ENCODE data around the gene IL15. TPM values are rescaled to one million over a fixed set of nuclear protein-coding genes. Genes with fewer than 3 reads are reported as not detected.

Gene IL15
- total and polyA plus RNA-seq, 2 experiments from 2014 or later: 2.3 to 3.7 TPM

GRCh38 chr4:141705747-141706377 lies 69.5 kb downstream of the IL15 start:
- H3K4me1 Mint-ChIP-seq: no peaks in the 10 kb centered on the region
- Histone ChIP-seq H3K36me3 (ENCODE audit: insufficient read depth) (no peaks in the 10 kb centered on the region), H3K4me3 (no peak overlapping the region), H3K4me1 (ENCODE audit: insufficient read depth) (no peaks in the 10 kb centered on the region), H3K9me2 (ENCODE audit: insufficient read depth) (no peaks in the 10 kb centered on the region), H4K20me1 (replicated peaks; ENCODE audit: insufficient read depth) (no peaks in the 10 kb centered on the region), H3K27me3 (ENCODE audit: insufficient read depth) (no peaks in the 10 kb centered on the region), H3K79me2 (replicated peaks; ENCODE audit: insufficient read depth) (no peaks in the 10 kb centered on the region), H3K27ac (ENCODE audit: low read depth) (no peak overlapping the region), H3K4me2 (no peak overlapping the region), H3F3A (replicated peaks; ENCODE audit: low read depth) (no peaks in the 10 kb centered on the region), H2AFZ (no peak overlapping the region)
- ATAC-seq (no peak), DNase-seq (ENCODE audit: low spot score) (no peak)
- H3K27ac Mint-ChIP-seq: no peak overlapping the region
- H3K27me3 Mint-ChIP-seq (ENCODE audit: insufficient read depth, low read depth, poor library complexity): peaks cover 3% of the 10 kb centered on the region
- no peak for TF ChIP-seq POLR2AphosphoS5 (IDR thresholded peaks at IDR 0.05; ENCODE audit: low read depth)
- no peak for TF ChIP-seq EZH2phosphoT487 (IDR thresholded peaks at IDR 0.05; ENCODE audit: unreplicated experiment)
- no peak for TF ChIP-seq REST (IDR thresholded peaks at IDR 0.05; ENCODE audit: unreplicated experiment)
- no peak for TF ChIP-seq CTCF (conservative IDR thresholded peaks at IDR 0.05; ENCODE audit: low read depth in 2 of 2)
- no peaks in the 10 kb centered on the region for H3K36me3 Mint-ChIP-seq (ENCODE audit: low read depth)
- H3K9me3 Mint-ChIP-seq: peaks cover 3% of the 10 kb centered on the region; the same call in 1 of the 3 replicates
- H3K4me3 Mint-ChIP-seq: no peak overlapping the region

- Histone ChIP-seq H3F3A (replicated peaks; ENCODE audit: low read depth) (no peaks in the 10 kb centered on the region), H3K36me3 (ENCODE audit: insufficient read depth) (no peaks in the 10 kb centered on the region), H4K20me1 (replicated peaks; ENCODE audit: insufficient read depth) (no peaks in the 10 kb centered on the region), H3K27ac (ENCODE audit: low read depth) (no peak overlapping the region), H3K4me1 (ENCODE audit: insufficient read depth) (no peaks in the 10 kb centered on the region), H3K79me2 (replicated peaks; ENCODE audit: insufficient read depth) (no peaks in the 10 kb centered on the region), H3K4me3 (no peak overlapping the region), H2AFZ (no peak overlapping the region), H3K9me2 (ENCODE audit: insufficient read depth) (no peaks in the 10 kb centered on the region), H3K4me2 (no peak overlapping the region), H3K27me3 (ENCODE audit: insufficient read depth) (no peaks in the 10 kb centered on the region)
- no peak overlapping the region for H3K27ac Mint-ChIP-seq
- no peak for DNase-seq (ENCODE audit: low spot score)
- no peaks in the 10 kb centered on the region for H3K36me3 Mint-ChIP-seq (ENCODE audit: low read depth)
- no peaks in the 10 kb centered on the region for H3K4me1 Mint-ChIP-seq
- TF ChIP-seq POLR2AphosphoS5 (IDR thresholded peaks at IDR 0.05; ENCODE audit: low read depth) (no peak), JUNB (IDR thresholded peaks at IDR 0.05; ENCODE audit: unreplicated experiment) (no peak)
- no peak overlapping the region for H3K4me3 Mint-ChIP-seq
- H3K9me3 Mint-ChIP-seq: peaks cover 3% of the 10 kb centered on the region; the same call in 1 of the 3 replicates
- H3K27me3 Mint-ChIP-seq (ENCODE audit: insufficient read depth, low read depth, poor library complexity): peaks cover 3% of the 10 kb centered on the region
- ATAC-seq: no peak
Observed at GRCh38 chr4:141706445-141706844, 70.1 kb downstream of the IL15 start.
